Lower leg skin (tissue), 3 donors: ENCODE measurements around the gene RUNX1.

ENCODE experiments used
- CTCF ChIP-seq, 3 donors: fragments of 450-650 bp; IDR thresholded peaks; one replicate each; pipeline ENCODE4 v1.5.1; 2016; ENCODE audit warnings: antibody characterized with exemption in 3 of 3, mild to moderate bottlenecking in 3 of 3, moderate library complexity in 2 of 3
- POLR2A ChIP-seq, 2 donors: fragments of 450-650 bp; IDR thresholded peaks; one replicate each; pipeline ENCODE4 v1.6.1; 2016 to 2017; ENCODE audit warnings: antibody characterized with exemption in 2 of 2, mild to moderate bottlenecking in 1 of 2, moderate library complexity in 1 of 2

DNA sequence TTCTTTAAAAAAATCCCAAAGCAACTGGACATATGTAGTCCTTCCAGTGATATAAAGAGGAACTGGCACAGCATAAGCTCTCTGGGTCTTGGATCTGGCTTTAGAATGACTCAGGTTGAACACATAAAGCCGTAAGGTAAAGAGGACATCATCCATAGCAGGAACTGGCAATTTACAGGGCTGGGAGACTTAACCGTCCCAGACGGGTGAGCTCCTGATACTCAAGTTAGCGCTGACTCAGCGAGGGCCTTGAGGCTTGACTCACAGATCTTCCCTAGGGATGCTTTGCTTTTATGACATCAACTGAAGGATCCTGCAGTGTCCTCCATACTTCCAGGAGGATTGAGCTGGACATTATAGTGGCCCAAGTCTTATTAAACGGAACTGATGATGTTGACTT lies 226.2 kb downstream of the RUNX1 start:
- no peak for TF ChIP-seq CTCF (IDR thresholded peaks at IDR 0.05)
- no peak for TF ChIP-seq POLR2A (IDR thresholded peaks at IDR 0.05)
